ENCODE results near the gene FAM3B. TPM values are rescaled to one million over a fixed set of nuclear protein-coding genes. Genes with fewer than 3 reads are reported as not detected.

FAM3B gene
- total RNA-seq, 1 experiment from 2014 or later, result 0.31 TPM

GRCh38 chr21:41367301-41367944, 50.8 kb downstream of the FAM3B start:
- no peaks in the 10 kb centered on the region for H3K27me3 ChIP-seq (ENCODE audit: control insufficient read depth, insufficient read depth, low read length)
- no peaks in the 10 kb centered on the region for H3K36me3 ChIP-seq (replicated peaks; ENCODE audit: control insufficient read depth, insufficient read depth, low read length)
- no peak for DNase-seq
- H3K4me3 ChIP-seq (ENCODE audit: insufficient read depth, low read depth, low read length), result no peak overlapping the region

DNA sequence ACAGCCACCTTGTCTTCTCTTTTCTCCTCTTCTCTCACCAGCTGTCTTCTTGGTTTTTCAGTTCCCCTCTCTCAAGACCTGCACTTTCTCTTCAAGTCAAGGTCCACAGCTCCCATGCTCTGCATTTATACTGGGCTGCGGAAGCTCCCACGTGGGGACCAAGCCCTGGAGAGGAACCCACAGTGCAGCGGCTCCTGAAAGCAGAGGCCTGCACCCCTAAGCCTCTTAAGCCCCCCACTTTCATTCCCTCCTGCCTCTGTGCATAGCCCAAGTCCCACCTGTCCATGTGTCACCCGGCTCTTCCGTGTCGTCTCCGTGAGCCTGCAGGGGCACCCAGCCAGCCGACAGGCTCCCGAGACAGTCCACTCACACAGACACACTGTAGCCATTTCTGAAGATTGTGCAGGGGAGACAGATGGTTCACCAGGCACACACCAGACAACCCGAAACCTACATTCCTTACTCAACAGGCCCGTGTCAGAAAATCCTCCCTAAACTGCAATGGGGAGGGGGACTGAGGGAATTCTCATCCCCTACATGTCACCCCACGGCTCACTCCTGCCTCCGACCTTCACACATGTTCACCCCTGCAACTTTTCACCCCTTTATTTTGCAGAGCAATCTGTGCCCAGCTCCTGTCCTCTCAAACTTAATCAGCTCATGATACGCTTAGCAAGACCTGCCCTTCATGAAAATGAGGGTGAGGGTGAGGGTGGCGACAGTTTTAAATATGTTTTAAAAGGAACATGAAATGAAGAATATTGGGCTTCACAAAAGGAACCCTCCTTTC, 51.5 kb downstream of the FAM3B start:
- no peaks in the 10 kb centered on the region for H3K27me3 ChIP-seq (ENCODE audit: control insufficient read depth, insufficient read depth, low read length)
- DNase-seq, result no peak
- no peaks in the 10 kb centered on the region for H3K36me3 ChIP-seq (replicated peaks; ENCODE audit: control insufficient read depth, insufficient read depth, low read length)
- H3K4me3 ChIP-seq (ENCODE audit: insufficient read depth, low read depth, low read length), result no peak overlapping the region

DNA sequence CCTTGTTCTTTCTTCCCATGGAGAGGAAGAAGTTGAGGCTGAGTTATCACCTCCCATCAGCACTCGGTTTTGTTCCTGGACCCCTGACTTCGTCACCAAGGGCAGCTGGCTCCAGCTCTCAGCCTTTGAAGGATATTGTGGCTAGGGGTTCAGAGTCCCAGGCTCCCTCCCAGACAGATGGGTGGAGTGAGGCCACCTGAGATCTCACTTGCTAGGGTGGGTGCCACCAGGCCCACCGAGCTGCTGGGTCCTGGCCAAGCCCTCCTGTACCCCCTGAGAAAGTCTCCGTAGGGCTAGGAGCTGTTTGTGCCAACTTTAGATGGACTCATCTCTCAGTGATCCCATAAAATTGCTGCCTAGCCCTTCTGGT, 52.1 kb downstream of the FAM3B start:
- no peak for DNase-seq
- H3K4me3 ChIP-seq (ENCODE audit: insufficient read depth, low read depth, low read length), result no peak overlapping the region
- no peaks in the 10 kb centered on the region for H3K36me3 ChIP-seq (replicated peaks; ENCODE audit: control insufficient read depth, insufficient read depth, low read length)
- no peaks in the 10 kb centered on the region for H3K27me3 ChIP-seq (ENCODE audit: control insufficient read depth, insufficient read depth, low read length)

DNA sequence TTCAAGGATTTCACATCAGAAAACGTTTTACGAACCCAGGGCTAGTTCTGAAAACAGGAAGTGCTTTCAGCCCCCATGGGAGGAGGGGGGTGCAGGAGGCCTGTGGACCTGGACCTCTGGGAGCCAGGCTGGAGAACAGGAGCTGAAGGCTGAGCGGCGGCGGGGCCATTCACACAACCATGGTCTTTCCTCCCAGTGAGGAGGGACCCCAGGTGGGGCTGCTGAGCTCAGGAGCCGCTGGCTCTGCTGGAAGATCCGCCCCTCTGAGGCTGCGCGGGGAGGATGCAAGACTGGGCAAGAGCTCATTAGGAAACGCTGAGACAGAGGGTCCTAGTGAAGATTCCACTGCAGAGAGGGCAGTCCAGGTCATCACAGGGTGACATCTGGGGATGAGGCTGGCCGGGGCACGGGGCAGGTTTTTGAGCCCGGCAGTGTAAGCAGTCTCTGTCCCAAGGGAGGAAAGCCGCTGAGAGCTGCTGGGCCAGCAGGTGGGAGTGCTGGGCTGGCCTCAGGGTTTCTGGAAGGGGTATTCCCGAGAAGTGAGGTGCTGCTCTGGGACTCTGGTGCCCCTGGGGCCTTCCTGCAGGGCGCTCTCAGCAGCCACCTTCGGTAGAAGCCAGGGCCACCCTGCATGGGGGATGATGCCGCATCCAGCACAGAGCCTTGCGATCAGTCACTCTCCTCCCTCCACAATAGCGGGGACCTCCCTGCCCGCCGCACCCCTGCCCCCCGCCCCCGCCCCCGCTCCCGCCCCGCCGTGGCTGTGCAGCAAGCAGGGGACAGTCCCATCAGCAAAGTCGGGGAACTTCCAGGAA, 52.7 kb downstream of the FAM3B start:
- Histone ChIP-seq H3K4me3 (ENCODE audit: insufficient read depth, low read depth, low read length) (peak overlapping the region; percentile 56), H3K36me3 (replicated peaks; ENCODE audit: control insufficient read depth, insufficient read depth, low read length) (no peaks in the 10 kb centered on the region)
- peak; percentile 92 for DNase-seq

GRCh38 chr21:41369920-41370839, 53.6 kb downstream of the FAM3B start:
- Histone ChIP-seq H3K4me3 (ENCODE audit: insufficient read depth, low read depth, low read length) (peak overlapping the region; percentile 56), H3K36me3 (replicated peaks; ENCODE audit: control insufficient read depth, insufficient read depth, low read length) (no peaks in the 10 kb centered on the region), H3K27me3 (ENCODE audit: control insufficient read depth, insufficient read depth, low read length) (no peaks in the 10 kb centered on the region)
- no peak for DNase-seq

More for the DNA sequence above, 52.7 kb downstream of the FAM3B start:
- no peaks in the 10 kb centered on the region for H3K27me3 ChIP-seq (ENCODE audit: control insufficient read depth, insufficient read depth, low read length)

DNA sequence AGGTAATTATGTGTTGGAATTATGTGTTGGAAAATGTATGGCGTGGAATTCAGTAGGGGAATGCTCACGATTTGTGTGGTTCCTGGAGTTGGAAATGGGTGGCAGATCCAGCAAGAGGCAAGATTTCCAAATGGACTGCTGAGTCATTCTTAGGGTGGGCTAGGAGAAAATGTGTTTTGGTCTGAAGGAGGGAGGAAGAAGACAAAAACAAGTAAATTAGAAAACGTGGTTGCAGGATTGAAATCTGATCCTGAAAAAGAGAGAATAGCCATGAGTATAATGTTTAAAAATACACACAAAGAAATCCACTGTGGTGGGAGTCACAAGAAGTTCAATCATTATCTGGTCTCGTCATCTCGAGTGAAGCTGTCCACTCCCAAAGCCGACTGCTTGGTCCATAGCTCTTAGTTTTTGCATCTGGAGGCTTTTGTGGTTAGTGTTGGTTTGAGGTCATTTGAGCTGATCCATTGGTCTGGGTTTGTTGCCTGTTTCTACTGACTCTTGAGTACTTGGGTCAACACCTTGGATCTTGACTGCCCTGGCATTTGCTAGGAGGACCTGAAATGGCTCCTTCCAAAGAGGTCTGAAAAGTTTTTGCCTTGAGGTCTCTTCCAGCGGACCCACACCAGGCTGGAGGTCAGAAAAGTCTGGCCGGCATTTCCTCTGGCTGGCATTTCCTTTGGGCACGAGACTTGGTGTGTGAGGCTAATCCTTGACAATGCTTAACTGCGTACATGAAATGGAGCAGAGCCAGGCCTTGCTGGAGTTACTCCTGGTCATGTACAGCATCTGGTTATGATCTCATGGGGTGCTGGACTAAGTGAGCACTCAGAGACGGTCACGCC, 54.5 kb downstream of the FAM3B start:
- Histone ChIP-seq H3K4me3 (ENCODE audit: insufficient read depth, low read depth, low read length) (no peak overlapping the region), H3K27me3 (ENCODE audit: control insufficient read depth, insufficient read depth, low read length) (no peaks in the 10 kb centered on the region), H3K36me3 (replicated peaks; ENCODE audit: control insufficient read depth, insufficient read depth, low read length) (no peaks in the 10 kb centered on the region)
- no peak for DNase-seq

DNA sequence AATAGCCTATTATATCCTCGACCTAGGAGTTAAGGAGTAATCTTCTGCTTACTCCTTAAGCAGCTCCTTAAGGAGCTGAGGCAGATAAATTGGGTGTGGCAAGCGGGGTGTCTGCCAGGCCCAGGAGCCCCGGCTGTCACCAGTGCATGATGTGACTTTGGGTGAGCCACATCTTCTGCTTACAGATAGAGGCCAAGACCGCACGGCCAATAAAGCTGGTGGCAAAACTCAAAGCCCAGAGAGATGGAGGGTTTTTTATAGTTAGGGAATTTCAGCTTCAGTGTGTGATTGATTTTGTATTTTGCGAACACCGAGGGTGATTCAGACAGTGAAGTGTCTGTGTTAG, 55.1 kb downstream of the FAM3B start:
- no peaks in the 10 kb centered on the region for H3K36me3 ChIP-seq (replicated peaks; ENCODE audit: control insufficient read depth, insufficient read depth, low read length)
- H3K4me3 ChIP-seq (ENCODE audit: insufficient read depth, low read depth, low read length), result no peak overlapping the region
- no peaks in the 10 kb centered on the region for H3K27me3 ChIP-seq (ENCODE audit: control insufficient read depth, insufficient read depth, low read length)
- DNase-seq, result no peak

DNA sequence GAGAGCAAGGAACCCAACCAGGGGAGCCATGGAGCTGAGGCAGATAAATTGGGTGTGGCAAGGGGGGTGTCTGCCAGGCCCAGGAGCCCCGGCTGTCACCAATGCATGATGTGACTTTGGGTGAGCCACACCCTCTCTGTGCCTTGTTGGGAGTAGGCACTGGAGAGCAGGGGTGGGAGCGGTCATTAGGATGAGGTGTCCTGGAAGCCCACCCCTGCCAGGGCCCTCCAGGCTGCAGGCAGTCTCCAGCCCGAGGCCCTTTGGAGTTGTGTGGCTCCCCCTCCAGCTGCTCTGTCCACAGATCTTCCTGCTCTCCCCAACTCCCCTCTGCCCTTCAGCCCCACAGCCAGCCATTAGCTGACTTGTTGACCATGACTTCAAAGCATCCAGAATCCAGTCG, 56.7 kb downstream of the FAM3B start:
- Histone ChIP-seq H3K36me3 (replicated peaks; ENCODE audit: control insufficient read depth, insufficient read depth, low read length) (no peaks in the 10 kb centered on the region), H3K4me3 (ENCODE audit: insufficient read depth, low read depth, low read length) (no peak overlapping the region), H3K27me3 (ENCODE audit: control insufficient read depth, insufficient read depth, low read length) (no peaks in the 10 kb centered on the region)
- DNase-seq, result no peak

- Histone ChIP-seq H3K27me3 (ENCODE audit: control insufficient read depth, insufficient read depth, low read length) (no peaks in the 10 kb centered on the region), H3K4me3 (ENCODE audit: insufficient read depth, low read depth, low read length) (no peak overlapping the region), H3K36me3 (replicated peaks; ENCODE audit: control insufficient read depth, insufficient read depth, low read length) (no peaks in the 10 kb centered on the region)
- no peak for DNase-seq
These were observed 57.2 kb downstream of the FAM3B start for GRCh38 chr21:41373763-41374162.

- Histone ChIP-seq H3K27me3 (ENCODE audit: control insufficient read depth, insufficient read depth, low read length) (no peaks in the 10 kb centered on the region), H3K36me3 (replicated peaks; ENCODE audit: control insufficient read depth, insufficient read depth, low read length) (no peaks in the 10 kb centered on the region), H3K4me3 (ENCODE audit: insufficient read depth, low read depth, low read length) (no peak overlapping the region)
- DNase-seq, result no peak
These were observed 57.6 kb downstream of the FAM3B start for GRCh38 chr21:41374177-41374712.

GRCh38 chr21:41374867-41375533, 58.4 kb downstream of the FAM3B start:
- no peak for DNase-seq
- Histone ChIP-seq H3K36me3 (replicated peaks; ENCODE audit: control insufficient read depth, insufficient read depth, low read length) (no peaks in the 10 kb centered on the region), H3K27me3 (ENCODE audit: control insufficient read depth, insufficient read depth, low read length) (no peaks in the 10 kb centered on the region), H3K4me3 (ENCODE audit: insufficient read depth, low read depth, low read length) (no peak overlapping the region)

DNA sequence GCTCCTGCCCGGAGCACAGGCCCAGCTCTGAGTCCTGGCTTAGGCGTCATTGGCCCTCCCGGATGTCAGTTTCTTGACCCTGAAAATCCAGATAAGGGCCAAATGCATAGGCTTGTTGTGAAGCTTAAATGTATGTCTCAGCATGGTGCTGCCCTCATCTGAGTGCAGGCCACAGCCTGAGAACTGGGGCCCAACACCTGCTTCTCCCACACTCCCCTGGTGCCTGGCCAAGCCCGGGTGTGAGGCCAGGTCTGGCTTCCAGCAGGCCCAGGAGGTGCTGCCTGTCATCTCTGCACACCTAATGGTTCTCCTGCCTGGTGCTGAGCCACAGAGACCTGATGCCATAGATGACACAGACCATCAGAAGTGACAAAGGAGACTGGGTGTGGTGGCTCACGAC, 59.3 kb downstream of the FAM3B start:
- DNase-seq, result no peak
- H3K36me3 ChIP-seq (replicated peaks; ENCODE audit: control insufficient read depth, insufficient read depth, low read length), result no peaks in the 10 kb centered on the region
- H3K4me3 ChIP-seq (ENCODE audit: insufficient read depth, low read depth, low read length), result no peak overlapping the region
- no peaks in the 10 kb centered on the region for H3K27me3 ChIP-seq (ENCODE audit: control insufficient read depth, insufficient read depth, low read length)

GRCh38 chr21:41377715-41378114, 61.1 kb downstream of the FAM3B start:
- H3K4me3 ChIP-seq (ENCODE audit: insufficient read depth, low read depth, low read length), result no peak overlapping the region
- DNase-seq, result no peak
- H3K36me3 ChIP-seq (replicated peaks; ENCODE audit: control insufficient read depth, insufficient read depth, low read length), result no peaks in the 10 kb centered on the region
- no peaks in the 10 kb centered on the region for H3K27me3 ChIP-seq (ENCODE audit: control insufficient read depth, insufficient read depth, low read length)

Measured in H7 (cell line).